OCI-LY3 (cell line): ENCODE results near the gene IL12B.

Source experiments
- CTCF ChIP-seq: fragments of 200-600, 300-600 bp; sonication (generic); IDR thresholded peaks from 2 replicates; pipeline ENCODE4 v1.5.1; 2014; ENCODE audit warnings: antibody characterized with exemption, low read length, low read depth
- EZH2phosphoT487 ChIP-seq: fragments of 200-600 bp; shearing (Covaris generic); IDR thresholded peaks from 2 replicates; pipeline ENCODE4 v1.6.1; 2018; ENCODE audit warnings: antibody characterized with exemption, mixed run types, low read depth

- no peak for TF ChIP-seq CTCF
- no peak for TF ChIP-seq EZH2phosphoT487
These were observed 35.4 kb downstream of the IL12B start for GRCh38 chr5:159294921-159295320.
